ENCODE measurements around the gene RHPN2. TPM values are rescaled to one million over a fixed set of nuclear protein-coding genes. Genes with fewer than 3 reads are reported as not detected.

RHPN2 gene
- total RNA-seq, 2 experiments from 2014 or later: 4.9 to 5.3 TPM

DNA sequence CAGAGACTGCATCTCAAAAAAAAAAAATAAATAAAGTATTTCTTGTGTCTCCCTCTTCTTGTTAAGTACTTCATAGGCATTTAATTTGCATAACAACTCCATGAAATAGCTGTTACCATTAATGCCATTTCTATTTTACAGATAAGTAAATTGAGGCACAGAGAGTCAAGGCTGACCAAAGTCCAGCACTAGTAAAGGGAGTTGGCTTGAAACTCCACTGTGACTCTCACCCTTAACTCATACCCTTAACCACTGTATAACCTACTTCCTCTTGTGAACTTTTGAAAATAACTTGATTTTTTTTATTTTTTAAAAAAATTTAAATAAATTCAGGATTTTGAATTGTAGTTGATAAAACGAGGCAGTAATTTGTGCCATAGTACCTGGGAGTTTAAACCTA is 22.3 kb upstream of the RHPN2 start:
- POLR2A ChIA-PET: interaction anchor here (0.6 to 1.1 kb wide), 2 partner anchors 75 to 387 kb away, joined by 4 read pairs; no protein-coding TSS in a partner anchor
- peaks cover 18% of the 10 kb centered on the region for H3K36me3 Mint-ChIP-seq (ENCODE audit: low read depth)

DNA sequence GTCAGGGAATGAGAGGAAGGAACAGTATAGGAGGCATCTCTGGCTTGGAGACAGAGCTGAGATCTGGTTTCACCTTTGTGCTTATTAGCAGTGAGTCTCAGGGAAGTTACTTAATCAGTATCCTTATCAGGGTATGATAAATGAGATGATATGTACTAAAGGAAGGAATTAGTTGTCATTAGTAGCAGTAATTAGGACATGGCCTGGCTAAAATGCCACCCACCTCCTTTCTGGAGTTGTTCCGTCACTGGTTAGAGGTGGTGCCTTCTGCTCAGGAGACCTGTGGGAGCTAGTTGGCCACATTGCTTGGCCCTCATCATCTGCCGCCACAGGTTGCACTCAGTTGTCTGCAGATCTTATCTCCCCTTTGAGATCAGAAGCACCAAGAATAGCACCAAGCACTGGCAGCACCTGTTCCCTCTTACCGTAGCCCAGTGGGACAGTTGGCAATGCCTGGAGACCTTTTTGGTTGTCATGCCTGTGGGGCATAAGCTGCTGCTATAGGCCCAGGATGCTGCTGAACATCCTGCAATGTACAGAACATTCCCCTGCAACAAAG is 21.0 kb upstream of the RHPN2 start:
- H3K36me3 Mint-ChIP-seq (ENCODE audit: low read depth): peaks cover 13% of the 10 kb centered on the region
- DNase-seq (no peak), ATAC-seq (no peak)
- POLR2A ChIA-PET: interaction anchor here (1.1 kb wide), 1 partner anchor 77 kb away, joined by 4 read pairs; no protein-coding TSS in a partner anchor
- H3K9me3 Mint-ChIP-seq: no peaks in the 10 kb centered on the region
- H3K4me3 Mint-ChIP-seq: no peak overlapping the region
- H3K27me3 Mint-ChIP-seq: no peaks in the 10 kb centered on the region
- peaks cover 14% of the 10 kb centered on the region for H3K4me1 Mint-ChIP-seq (ENCODE audit: low read depth)
- no peak overlapping the region for H3K27ac Mint-ChIP-seq
- CTCF ChIA-PET: no interaction called here
- intact Hi-C loops (cut with micrococcal nuclease): no loop called here
- TF ChIP-seq, protein P1, sequence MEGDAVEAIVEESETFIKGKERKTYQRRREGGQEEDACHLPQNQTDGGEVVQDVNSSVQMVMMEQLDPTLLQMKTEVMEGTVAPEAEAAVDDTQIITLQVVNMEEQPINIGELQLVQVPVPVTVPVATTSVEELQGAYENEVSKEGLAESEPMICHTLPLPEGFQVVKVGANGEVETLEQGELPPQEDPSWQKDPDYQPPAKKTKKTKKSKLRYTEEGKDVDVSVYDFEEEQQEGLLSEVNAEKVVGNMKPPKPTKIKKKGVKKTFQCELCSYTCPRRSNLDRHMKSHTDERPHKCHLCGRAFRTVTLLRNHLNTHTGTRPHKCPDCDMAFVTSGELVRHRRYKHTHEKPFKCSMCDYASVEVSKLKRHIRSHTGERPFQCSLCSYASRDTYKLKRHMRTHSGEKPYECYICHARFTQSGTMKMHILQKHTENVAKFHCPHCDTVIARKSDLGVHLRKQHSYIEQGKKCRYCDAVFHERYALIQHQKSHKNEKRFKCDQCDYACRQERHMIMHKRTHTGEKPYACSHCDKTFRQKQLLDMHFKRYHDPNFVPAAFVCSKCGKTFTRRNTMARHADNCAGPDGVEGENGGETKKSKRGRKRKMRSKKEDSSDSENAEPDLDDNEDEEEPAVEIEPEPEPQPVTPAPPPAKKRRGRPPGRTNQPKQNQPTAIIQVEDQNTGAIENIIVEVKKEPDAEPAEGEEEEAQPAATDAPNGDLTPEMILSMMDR (IDR thresholded peaks at IDR 0.05): no peak

More for the DNA sequence above, 22.3 kb upstream of the RHPN2 start:
- CTCF ChIA-PET: no interaction called here
- ATAC-seq (no peak), DNase-seq (no peak)
- TF ChIP-seq, protein P1 (IDR thresholded peaks at IDR 0.05): no peak
- no peaks in the 10 kb centered on the region for H3K9me3 Mint-ChIP-seq
- no peak overlapping the region for H3K27ac Mint-ChIP-seq
- H3K27me3 Mint-ChIP-seq: no peaks in the 10 kb centered on the region
- H3K4me1 Mint-ChIP-seq (ENCODE audit: low read depth): peaks cover 5% of the 10 kb centered on the region
- intact Hi-C loops (cut with micrococcal nuclease): no loop called here
- H3K4me3 Mint-ChIP-seq: no peak overlapping the region

DNA sequence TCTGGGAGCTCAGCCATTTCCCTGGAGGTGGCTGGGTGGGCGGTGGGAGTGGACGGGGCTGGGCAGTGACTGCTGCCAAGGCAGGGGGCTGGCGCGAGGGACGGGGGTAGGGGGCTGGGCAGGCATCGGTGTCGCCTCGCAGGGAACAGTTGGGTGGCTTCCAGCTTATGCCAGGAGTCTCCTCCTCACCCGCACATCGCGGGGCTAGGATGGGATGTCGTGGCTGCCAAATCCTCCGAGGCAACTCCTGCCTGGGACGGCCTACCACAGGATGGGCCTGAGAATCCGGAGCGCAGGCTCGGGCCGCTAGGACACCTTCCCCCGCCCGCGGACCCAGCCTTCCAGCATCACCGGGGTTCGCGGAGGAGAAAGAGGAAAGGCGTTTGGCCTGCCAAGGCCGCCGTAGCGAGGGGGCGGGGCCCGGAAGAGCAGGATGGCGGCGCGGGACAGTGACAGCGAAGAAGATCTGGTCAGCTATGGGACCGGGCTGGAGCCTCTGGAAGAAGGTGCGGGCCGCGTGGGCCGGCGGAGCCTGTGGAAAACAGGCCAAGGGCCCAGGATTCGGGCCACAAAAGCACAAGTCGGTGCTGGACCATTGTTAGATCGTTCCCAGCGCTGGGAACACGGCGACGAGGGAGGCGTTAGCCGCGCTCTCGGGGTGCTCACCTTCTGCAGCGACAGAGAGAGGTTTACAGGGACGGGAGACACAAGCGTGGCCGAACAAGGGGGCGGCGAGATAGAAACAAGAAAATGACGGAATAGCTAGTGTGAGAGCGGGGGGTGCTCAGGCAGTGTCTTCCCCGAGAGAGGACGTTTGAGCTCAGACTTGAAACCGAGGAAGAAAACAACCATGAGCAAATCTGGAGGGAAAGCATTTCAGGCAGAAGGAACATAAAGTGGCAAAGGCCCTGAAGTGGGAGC is 16.3 kb upstream of the RHPN2 start, which contains the start of gene GPATCH1:
GPATCH1 (plus strand) TSS at position 421 of the 921 bp plus-strand sequence; CDS start at position 434, 13 bp downstream.
- DNase-seq (peak; percentile 92), ATAC-seq (peak; percentile 94)
- CTCF ChIA-PET: interaction anchor here (0.8 to 1.6 kb wide), 2 partner anchors 11 to 110 kb away, joined by 4 read pairs; no protein-coding TSS in a partner anchor
- H3K27ac Mint-ChIP-seq: peak within 1 kb of the TSS; percentile 98
- H3K36me3 Mint-ChIP-seq (ENCODE audit: low read depth): peaks cover 2% of the 10 kb centered on the region
- H3K9me3 Mint-ChIP-seq: no peaks in the 10 kb centered on the region
- POLR2A ChIA-PET: interaction anchor here (0.5 to 1.4 kb wide), 7 partner anchors 9 to 96 kb away, joined by 3 to 4 read pairs (median 3); partner anchors contain the start of gene RHPN2
- H3K4me3 Mint-ChIP-seq: peak within 1 kb of the TSS; percentile 100
- intact Hi-C loops (cut with micrococcal nuclease): no loop called here
- TF ChIP-seq, protein P1 (IDR thresholded peaks at IDR 0.05): no peak
- H3K27me3 Mint-ChIP-seq: no peaks in the 10 kb centered on the region
- peaks cover 17% of the 10 kb centered on the region for H3K4me1 Mint-ChIP-seq (ENCODE audit: low read depth)

DNA sequence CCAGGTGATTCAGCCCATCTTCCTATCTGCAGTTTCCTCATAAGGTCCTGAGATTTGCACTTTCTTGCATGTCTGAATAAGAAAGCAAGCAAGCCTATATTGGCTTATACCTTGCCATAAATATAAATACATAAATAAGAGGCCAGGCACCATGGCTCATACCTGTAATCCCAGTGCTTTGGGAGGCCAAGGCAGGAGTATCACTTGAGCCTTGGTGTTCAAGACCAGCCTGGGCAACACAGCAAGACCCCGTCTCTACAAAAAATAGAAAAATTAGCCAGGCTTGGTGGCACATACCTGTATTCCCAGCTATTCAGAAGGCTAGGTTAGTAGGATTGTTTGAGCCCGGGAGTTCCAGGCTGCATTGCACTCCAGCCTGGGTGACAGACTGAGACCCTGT is 10.8 kb upstream of the RHPN2 start:
- peaks cover 2% of the 10 kb centered on the region for H3K4me1 Mint-ChIP-seq (ENCODE audit: low read depth)
- CTCF ChIA-PET: interaction anchor here (1.2 kb wide), 1 partner anchor 100 kb away, joined by 3 read pairs; no protein-coding TSS in a partner anchor
- no peak overlapping the region for H3K4me3 Mint-ChIP-seq
- no peak overlapping the region for H3K27ac Mint-ChIP-seq
- no peak for DNase-seq
- H3K9me3 Mint-ChIP-seq: no peaks in the 10 kb centered on the region
- H3K27me3 Mint-ChIP-seq: no peaks in the 10 kb centered on the region
- no peak for ATAC-seq
- TF ChIP-seq, protein P1 (IDR thresholded peaks at IDR 0.05): no peak
- intact Hi-C loops (cut with micrococcal nuclease): no loop called here
- POLR2A ChIA-PET: no interaction called here
- H3K36me3 Mint-ChIP-seq (ENCODE audit: low read depth): no peaks in the 10 kb centered on the region
